Amniotic epithelial cell (primary cell): ENCODE data around the gene METTL9.
"Not testable (repeated sequence)": the region's sequence is repeated elsewhere in the genome, so short reads cannot be mapped to it uniquely, and the experiment has no call there.

Experiments
- DNase-seq: peaks from one replicate; pipeline ENCODE4 v3.0.0-alpha.2; 2010; ENCODE audit warnings: low read depth

METTL9 gene

GRCh38 chr16:21663889-21664647, 64.7 kb downstream of the METTL9 start, which contains the start of gene OTOA:
Gene OTOA, plus strand, starts transcription at chr16:21663968. Its CDS starts 14,547 bp downstream, at chr16:21678515.
- no peak for DNase-seq

- no peak for DNase-seq
These were observed 65.6 kb downstream of the METTL9 start for GRCh38 chr16:21664801-21665492.

GRCh38 chr16:21666772-21667171, 67.4 kb downstream of the METTL9 start:
- no peak for DNase-seq

DNA sequence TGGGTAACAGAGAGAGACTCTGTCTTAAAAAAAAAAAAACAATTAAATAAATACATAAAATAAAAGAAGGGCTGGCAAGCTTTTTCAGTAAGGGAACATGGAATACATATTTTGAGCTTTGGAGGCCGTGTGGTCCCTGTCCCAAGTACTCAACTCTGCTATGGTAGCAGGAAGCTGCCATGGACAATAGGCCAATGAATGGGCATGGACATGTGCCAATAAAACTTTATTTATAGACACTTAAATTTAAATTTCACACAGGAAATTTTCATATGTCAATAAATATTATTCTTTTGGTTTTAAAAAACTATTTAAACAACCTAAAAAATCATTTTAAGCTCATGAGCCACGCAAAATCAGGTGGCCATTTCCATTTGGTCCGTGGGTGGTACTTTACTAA, 68.2 kb downstream of the METTL9 start:
- DNase-seq = no peak

DNA sequence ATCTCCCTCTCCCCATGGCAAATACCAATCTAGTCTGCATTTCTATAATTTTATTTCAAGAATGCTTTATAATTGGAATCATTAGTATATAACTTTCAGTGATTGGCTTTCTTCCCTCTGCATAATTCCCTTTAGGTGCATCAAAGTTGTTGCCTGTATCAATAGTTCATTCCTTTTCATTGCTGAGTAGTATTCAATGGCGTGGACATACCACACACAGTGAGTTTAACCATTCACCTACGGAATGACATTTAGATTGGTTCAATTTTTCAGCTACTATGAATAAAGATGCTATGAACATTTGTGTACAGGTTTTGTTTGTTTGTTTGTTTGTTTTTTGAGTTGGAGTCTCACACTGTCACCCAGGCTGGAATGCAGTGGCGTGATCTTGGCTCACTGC, 74.1 kb downstream of the METTL9 start:
- no peak for DNase-seq

DNA sequence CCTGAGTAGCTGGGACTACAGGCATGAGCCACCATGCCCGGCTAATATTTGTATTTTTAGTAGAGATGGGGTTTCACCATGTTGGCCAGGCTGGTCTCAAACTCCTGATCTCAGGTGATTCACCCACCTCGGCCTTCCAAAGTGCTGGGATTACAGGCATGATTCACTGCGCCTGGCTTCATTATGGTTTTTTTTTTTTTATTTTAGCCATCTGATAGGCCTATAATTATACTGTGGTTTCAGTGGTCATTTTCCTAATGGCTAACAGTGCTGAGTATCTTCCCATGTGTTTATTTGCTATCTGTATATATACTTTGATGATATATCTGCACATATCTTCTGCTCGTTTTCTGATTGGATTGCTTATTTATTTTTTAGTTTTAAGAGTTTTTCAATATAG, 75.1 kb downstream of the METTL9 start:
- DNase-seq = peak; percentile 29

DNA sequence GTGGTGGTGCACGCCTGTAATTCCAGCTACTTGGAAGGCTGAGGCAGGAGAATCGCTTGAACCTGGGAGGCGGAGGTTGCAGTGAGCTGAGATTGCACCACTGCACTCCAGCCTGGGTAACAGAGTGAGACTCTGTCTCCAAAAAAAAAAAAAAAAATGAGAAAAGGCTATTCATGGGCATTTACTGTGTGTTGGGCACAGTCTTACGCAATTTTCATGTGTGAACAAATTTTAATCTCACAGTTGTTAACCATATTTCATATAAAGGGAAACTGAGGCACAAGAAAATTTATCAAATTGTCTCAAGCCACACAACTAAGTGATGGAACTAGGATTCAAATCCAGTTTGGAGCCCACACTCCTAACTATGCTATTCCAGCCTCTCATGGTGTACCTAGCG, 81.3 kb downstream of the METTL9 start:
- DNase-seq = not testable (repeated sequence)

DNA sequence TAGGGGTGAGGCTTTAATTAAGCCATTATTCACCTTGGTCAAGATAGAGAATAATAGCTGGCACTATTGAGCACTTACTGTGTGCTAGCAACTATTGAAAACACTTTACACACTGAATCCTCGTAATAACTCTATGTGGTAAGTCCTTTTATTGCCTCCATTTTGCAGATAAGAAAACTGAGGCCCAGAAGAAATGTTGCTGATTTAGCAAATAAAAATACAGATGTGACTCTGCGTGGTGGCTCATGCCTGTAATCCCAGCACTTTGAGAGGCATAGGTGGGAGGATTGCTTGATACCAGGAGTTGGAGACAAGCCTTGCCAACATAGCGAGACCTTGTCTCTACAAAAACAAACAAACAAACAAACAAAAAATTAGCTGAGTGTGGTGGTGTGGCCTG, 83.8 kb downstream of the METTL9 start:
- DNase-seq = no peak

DNA sequence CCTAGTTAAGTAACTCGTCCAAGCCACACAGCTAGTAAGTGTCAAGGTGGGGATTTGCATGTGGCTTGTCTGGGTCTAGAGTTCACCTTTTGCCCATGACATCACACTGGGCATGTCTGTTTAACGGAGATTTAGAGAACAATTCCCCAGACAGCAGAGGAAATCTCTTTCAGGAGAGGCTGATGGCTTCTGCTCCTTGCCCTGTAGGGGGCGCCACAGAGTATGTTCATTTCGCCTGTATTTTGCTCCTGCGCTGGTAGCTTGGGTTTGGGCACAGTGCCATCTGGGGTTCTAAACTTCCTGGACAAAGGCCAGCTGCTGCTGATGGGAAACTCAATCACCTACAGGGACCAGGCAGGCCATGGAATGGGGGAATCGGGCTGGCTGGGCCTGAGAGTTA, 84.8 kb downstream of the METTL9 start:
- no peak for DNase-seq

DNA sequence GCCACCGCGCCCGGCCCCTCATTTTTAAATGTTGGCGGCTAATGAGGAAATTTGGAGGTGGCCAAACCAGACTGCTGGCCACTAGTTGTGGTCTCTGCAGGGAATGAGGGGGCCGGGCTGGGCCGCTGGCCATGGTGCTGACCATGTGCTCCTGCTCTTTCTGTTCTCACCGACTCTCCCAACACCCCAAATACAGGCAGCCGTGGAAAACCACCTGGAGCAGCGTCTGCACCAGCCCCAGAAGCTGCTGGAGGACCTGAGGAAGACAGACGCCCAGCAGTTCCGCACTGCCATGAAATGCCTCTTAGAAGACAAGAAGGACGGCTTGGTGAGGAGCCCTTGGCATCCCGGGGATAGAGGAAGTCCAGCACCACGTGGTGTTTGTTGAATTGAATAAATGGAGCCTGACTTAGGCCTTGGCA, 85.7 kb downstream of the METTL9 start:
- DNase-seq = no peak

- no peak for DNase-seq
These were observed 89.7 kb downstream of the METTL9 start for GRCh38 chr16:21689107-21689506.

- DNase-seq = not testable (repeated sequence)
These were observed 91.6 kb downstream of the METTL9 start for GRCh38 chr16:21690967-21691366.

- DNase-seq = no peak
These were observed 95.2 kb downstream of the METTL9 start for GRCh38 chr16:21694609-21695008.

GRCh38 chr16:21697032-21697431, 97.7 kb downstream of the METTL9 start:
- no peak for DNase-seq

DNA sequence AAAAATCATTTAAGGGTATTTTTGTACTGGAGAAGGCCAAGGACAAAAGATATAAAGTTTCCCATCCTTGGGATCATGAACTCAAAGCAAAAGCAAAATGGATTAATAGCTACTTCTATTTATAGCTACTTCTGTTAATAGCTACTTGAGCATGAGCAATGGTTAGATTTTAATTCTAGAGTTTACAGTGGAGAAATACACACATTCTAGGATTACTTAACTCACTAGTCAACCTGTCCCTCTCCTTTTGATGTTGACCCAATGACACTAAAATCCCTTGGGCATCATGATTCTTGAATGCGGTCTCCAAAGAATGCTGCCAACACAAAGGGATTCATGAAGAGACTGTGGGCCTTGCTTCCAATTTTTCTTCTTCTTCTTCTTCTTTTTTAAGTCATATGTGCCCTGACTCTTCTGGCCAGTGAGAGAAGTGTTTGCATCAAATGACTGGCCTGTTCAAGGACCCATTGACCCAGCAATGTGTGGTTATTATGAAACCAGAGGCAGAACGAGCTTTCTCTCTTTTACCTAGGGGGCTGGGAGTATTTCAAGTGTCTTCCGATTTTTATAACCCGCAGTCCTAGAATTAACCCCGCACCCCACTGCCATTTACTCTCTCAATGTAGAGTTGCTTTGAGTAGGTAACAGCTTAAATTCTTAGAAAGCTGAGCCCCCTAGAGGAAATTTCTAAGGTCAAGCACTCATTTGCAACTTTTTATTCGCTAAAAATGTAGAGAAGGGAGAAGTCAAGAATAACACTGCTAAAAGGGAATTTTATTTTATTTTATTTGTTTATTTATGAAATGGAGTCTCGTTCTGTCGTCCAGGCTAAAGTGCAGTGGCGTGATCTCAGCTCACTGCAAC, 99.0 kb downstream of the METTL9 start:
- DNase-seq = no peak

DNA sequence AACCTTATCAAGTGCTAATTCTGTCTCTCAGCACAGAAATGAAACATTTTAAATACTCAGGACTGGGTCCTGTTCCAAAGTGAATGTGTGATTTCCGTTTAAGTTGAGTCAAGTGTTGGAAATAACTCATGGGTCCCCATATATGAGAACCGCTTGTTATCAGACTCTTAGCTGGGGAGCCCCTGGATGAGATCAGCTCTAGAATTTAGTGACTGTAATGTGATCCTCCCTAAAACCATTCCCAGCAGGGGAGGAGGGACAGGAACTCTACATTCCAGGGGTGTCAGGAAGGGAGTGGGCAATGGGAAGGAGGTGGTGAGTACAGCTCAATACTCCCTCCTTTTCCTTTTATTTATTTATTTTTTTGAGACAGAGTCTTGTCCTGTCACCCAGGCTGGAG, 101.9 kb downstream of the METTL9 start:
- no peak for DNase-seq

GRCh38 chr16:21702276-21702675, 102.9 kb downstream of the METTL9 start:
- DNase-seq = no peak

DNA sequence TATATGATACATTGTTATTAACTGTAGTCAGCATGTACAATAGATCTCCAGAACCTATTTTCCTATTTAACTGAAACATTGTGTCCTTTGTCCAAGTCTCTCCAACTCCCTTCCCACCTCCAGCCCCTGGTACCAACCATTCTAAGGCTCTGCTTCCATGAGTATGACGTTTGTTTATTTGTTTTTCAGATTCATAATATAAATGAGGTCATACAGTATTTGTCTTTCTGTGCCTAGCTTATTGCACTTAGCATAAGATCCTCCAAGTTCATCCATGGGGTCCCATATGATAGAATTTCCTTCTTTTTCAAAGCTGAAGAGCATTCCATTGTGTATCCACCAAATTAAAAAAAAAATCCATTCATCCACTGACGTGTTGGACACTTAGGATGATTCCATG, 103.8 kb downstream of the METTL9 start:
- no peak for DNase-seq

- no peak for DNase-seq
These were observed 104.3 kb downstream of the METTL9 start for GRCh38 chr16:21703589-21704174.

GRCh38 chr16:21704266-21704665, 104.9 kb downstream of the METTL9 start:
- DNase-seq = no peak

GRCh38 chr16:21704733-21705132, 105.4 kb downstream of the METTL9 start:
- DNase-seq = no peak
